EL (cell line): ENCODE results near the gene MS4A6A.
A peak's percentile ranks its signal among the peaks of the same experiment; 100 is the strongest.

Experiments
- DNase-seq: peaks from one replicate; pipeline ENCODE4 v3.0.0-alpha.2; 2016

The MS4A6A gene

GRCh38 chr11:60127311-60127811 lies 55.5 kb downstream of the MS4A6A start:
- no peak for DNase-seq

- DNase-seq, result peak; percentile 18
These were observed 56.8 kb downstream of the MS4A6A start for GRCh38 chr11:60125956-60126585.

- no peak for DNase-seq
These were observed 58.0 kb downstream of the MS4A6A start for GRCh38 chr11:60124802-60125432.
